ENCODE results near the gene CCNK. TPM values are rescaled to one million over a fixed set of nuclear protein-coding genes. Genes with fewer than 3 reads are reported as not detected.

CCNK gene
- total RNA-seq, 2 donors from 2014 or later: 15.5 to 43.1 TPM

DNA sequence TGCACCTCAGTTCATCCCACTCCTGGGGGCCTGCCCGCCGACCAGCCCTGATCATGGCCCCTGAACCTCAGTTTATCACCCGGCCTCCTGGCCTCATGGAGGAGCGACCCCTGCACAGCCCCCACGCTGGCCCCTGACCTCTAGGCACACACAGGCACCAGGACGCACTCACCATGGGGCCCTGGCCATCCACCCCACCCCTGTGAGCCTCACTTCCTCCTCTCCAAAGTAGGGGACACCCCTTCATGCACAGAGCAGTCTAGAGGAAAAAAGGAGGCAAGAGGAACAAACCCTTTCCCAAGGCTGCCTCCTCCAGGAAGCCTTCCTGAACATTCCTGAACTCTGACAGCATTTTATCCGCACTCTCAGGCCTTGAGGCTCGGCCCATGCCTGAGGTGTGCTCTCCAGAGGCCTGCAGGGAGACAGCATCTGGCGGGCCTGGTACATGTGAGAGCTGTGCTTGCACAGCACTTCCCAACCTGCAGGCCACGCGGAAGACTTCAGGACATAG lies 39.4 kb downstream of the CCNK start:
- no peak for DNase-seq (ENCODE audit: low spot score)
- Histone ChIP-seq H3K27me3 (replicated peaks; ENCODE audit: insufficient read depth) (no peaks in the 10 kb centered on the region), H3K4me3 (no peak overlapping the region), H3K9me3 (no peaks in the 10 kb centered on the region), H3K36me3 (no peaks in the 10 kb centered on the region), H3K4me1 (replicated peaks) (peaks cover 20% of the 10 kb centered on the region), H3K27ac (no peak overlapping the region)
- WGBS: 94% methylated on average over 11 of the region's 11 CpGs
- TF ChIP-seq POLR2A (IDR thresholded peaks at IDR 0.05) (no peak), CTCF (IDR thresholded peaks at IDR 0.05) (no peak)
- intact Hi-C loops (cut with DNase I): loop anchor here (5.0 kb wide), 1 partner anchor 42 kb away; no protein-coding TSS in a partner anchor

GRCh38 chr14:99521176-99522024 lies 40.2 kb downstream of the CCNK start:
- no peak overlapping the region for H3K27ac ChIP-seq
- WGBS: 95% methylated on average over 18 of the region's 25 CpGs

DNA sequence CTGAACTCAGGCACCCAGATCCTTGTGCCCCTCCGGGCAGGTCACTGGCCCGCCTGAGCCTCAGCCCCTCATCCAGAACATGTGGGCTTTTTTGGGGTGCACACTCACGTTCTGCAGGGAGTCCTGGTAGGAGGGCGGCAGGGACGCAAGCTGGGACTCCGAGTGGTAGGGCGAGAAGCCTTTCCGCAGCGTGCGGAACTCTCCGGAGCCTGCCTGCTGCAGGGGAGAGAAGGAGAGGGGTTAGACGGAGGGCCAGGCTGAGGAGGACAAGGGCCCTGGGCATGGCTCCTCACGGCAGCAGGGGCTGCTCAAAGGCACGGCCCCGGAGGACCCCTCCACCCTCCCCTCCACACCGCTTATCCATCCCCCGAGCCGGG lies 40.8 kb downstream of the CCNK start:
- H3K4me3 ChIP-seq: no peak overlapping the region
- no peak overlapping the region for H3K27ac ChIP-seq
- no peaks in the 10 kb centered on the region for H3K36me3 ChIP-seq
- no peak for TF ChIP-seq POLR2AphosphoS5 (IDR thresholded peaks at IDR 0.05)
- TF ChIP-seq POLR2A (IDR thresholded peaks at IDR 0.05): no peak
- no peak for TF ChIP-seq CTCF (IDR thresholded peaks at IDR 0.05)
- H3K4me1 ChIP-seq (replicated peaks): peaks cover 20% of the 10 kb centered on the region
- no peaks in the 10 kb centered on the region for H3K27me3 ChIP-seq (replicated peaks; ENCODE audit: insufficient read depth)
- no peaks in the 10 kb centered on the region for H3K9me3 ChIP-seq
- no peak for DNase-seq (ENCODE audit: low spot score)
- intact Hi-C loops (cut with DNase I): loop anchor here (2.0 to 5.0 kb wide), 2 partner anchors 40 to 83 kb away; partner anchors contain the start of gene CCDC85C
- 72% methylated on average over 18 of the region's 18 CpGs for WGBS

More at GRCh38 chr14:99521176-99522024, 40.2 kb downstream of the CCNK start:
- Histone ChIP-seq H3K27me3 (replicated peaks; ENCODE audit: insufficient read depth) (no peaks in the 10 kb centered on the region), H3K4me3 (no peak overlapping the region), H3K9me3 (no peaks in the 10 kb centered on the region), H3K4me1 (replicated peaks) (peaks cover 20% of the 10 kb centered on the region), H3K36me3 (no peaks in the 10 kb centered on the region)
- TF ChIP-seq CTCF (IDR thresholded peaks at IDR 0.05) (no peak), POLR2A (IDR thresholded peaks at IDR 0.05) (no peak), POLR2AphosphoS5 (IDR thresholded peaks at IDR 0.05) (no peak)
- intact Hi-C loops (cut with DNase I): loop anchor here (2.0 to 5.0 kb wide), 2 partner anchors 41 to 83 kb away; partner anchors contain the start of gene CCDC85C
- no peak for DNase-seq (ENCODE audit: low spot score)

DNA sequence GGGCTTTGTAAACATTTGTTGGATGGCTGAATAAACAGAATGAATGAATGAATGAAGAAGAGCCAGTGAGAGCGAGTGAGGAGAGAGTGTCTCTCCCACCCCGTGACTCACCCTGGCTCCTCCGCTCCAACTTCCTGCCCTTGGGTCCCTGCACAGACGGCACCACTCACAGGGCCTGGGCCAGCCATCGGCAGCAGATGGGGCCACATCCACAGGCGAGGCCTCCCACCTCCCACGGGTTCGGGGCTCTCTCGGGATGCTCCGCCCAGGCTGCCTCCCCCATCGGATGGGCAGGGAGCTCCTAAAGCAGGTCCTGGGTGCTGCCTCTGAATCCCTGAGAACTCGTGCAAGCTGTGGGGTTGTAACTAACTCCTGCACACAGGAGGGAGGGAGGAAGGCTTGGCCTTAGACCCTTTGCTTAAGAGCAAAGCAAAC lies 41.3 kb downstream of the CCNK start:
- no peaks in the 10 kb centered on the region for H3K27me3 ChIP-seq (replicated peaks; ENCODE audit: insufficient read depth)
- intact Hi-C loops (cut with DNase I): loop anchor here (2.0 to 5.0 kb wide), 2 partner anchors 40 to 82 kb away; partner anchors contain the start of gene CCDC85C
- H3K36me3 ChIP-seq: no peaks in the 10 kb centered on the region
- TF ChIP-seq CTCF (IDR thresholded peaks at IDR 0.05) (no peak), POLR2A (IDR thresholded peaks at IDR 0.05) (no peak), POLR2AphosphoS5 (IDR thresholded peaks at IDR 0.05) (no peak)
- peaks cover 20% of the 10 kb centered on the region for H3K4me1 ChIP-seq (replicated peaks)
- peak overlapping the region; percentile 62 to 63 for H3K27ac ChIP-seq
- WGBS: 38% methylated on average over 9 of the region's 12 CpGs
- H3K9me3 ChIP-seq: no peaks in the 10 kb centered on the region
- DNase-seq (ENCODE audit: low spot score): no peak
- no peak overlapping the region for H3K4me3 ChIP-seq
